Measurements from ENCODE around the gene ROBO1.

ROBO1 gene

DNA sequence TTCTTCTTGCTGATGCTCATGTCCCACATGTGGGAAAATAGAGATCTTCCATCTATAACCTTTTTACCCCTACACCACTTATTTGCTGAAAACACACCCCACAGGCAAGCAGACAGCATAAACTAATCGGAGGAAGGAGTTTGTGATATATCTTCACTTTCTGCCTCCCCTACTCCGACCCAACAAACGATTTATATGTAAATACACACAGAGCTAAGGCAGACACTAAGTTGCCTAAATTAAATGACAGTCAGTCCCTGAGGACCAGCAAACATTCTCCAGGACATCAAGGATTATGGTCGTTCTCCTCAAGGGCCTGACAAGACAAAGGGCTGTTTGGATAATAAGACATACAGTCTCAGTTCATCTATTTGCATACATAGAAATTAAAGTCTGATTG is 552.5 kb downstream of the ROBO1 start:
- TF ChIP-seq, protein P1, sequence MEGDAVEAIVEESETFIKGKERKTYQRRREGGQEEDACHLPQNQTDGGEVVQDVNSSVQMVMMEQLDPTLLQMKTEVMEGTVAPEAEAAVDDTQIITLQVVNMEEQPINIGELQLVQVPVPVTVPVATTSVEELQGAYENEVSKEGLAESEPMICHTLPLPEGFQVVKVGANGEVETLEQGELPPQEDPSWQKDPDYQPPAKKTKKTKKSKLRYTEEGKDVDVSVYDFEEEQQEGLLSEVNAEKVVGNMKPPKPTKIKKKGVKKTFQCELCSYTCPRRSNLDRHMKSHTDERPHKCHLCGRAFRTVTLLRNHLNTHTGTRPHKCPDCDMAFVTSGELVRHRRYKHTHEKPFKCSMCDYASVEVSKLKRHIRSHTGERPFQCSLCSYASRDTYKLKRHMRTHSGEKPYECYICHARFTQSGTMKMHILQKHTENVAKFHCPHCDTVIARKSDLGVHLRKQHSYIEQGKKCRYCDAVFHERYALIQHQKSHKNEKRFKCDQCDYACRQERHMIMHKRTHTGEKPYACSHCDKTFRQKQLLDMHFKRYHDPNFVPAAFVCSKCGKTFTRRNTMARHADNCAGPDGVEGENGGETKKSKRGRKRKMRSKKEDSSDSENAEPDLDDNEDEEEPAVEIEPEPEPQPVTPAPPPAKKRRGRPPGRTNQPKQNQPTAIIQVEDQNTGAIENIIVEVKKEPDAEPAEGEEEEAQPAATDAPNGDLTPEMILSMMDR (IDR thresholded peaks at IDR 0.05), result no peak
- no peaks in the 10 kb centered on the region for H3K9me3 Mint-ChIP-seq
- H3K36me3 Mint-ChIP-seq (ENCODE audit: low read depth), result no peaks in the 10 kb centered on the region
- H3K4me3 Mint-ChIP-seq, result no peak overlapping the region
- H3K4me1 Mint-ChIP-seq, result peaks cover 18% of the 10 kb centered on the region
- no peak overlapping the region for H3K27ac Mint-ChIP-seq
- DNase-seq, result no peak
- no peaks in the 10 kb centered on the region for H3K27me3 Mint-ChIP-seq (ENCODE audit: low read depth, poor library complexity)

DNA sequence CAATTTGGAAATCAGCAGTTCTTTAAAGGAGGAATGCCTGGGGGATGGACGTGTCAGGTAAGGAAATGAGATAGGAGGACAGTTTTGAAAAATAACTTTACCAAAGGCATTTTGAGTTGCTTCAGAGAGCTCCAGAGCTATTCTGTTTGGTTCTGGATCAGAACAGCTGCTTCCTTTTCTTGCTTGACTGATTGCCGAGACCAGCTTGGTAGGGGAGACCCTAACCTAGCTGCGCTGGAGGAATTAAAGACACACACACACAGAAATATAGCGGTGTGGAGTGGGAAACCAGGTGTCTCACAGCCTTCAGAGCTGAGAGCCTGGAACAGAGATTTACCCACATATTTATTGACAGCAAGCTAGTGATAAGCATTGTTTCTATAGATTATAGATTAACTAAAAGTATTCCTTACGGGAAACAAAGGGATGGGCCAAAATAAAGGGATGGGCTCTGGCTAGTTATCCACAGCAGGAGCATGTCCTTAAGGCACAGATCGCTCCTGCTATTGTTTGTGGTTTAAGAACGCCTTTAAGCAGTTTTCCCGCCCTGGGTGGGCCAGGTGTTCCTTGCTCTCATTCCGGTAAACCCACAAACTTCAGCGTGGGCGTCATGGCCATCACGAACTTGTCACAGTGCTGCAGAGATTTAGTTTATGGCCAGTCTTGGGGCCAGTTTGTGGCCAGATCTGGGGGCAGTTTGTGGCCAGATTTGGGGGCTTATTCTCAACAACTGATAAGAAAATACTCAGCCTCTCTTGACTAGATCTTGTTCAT is 556.0 kb downstream of the ROBO1 start:
- Mint-ChIP-seq H3K27me3 (ENCODE audit: low read depth, poor library complexity) (no peaks in the 10 kb centered on the region), H3K4me3 (no peak overlapping the region), H3K9me3 (peaks cover 12% of the 10 kb centered on the region), H3K27ac (peak overlapping the region; percentile 97), H3K4me1 (peaks cover 18% of the 10 kb centered on the region), H3K36me3 (ENCODE audit: low read depth) (peaks cover 6% of the 10 kb centered on the region)
- peak; percentile 3 for DNase-seq
- TF ChIP-seq, protein P1 (IDR thresholded peaks at IDR 0.05), result no peak

DNA sequence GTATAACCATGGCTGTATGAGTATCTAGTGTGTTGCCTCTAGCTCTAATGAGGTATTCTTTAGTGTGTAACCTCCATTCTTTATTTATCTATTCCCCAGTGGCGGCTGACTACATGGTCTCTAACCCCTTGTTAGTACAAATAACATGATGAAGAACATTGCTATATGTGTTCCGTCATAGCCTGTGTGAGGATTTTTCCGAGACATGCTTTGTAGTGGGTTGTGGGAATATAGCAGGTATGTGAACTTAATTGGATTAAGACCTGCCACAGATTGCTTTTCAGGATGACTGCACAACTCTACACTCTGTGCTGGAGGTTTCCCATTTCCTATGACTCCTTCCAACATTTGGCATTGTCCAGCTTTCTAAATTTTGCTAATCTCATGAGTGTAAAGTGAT is 563.4 kb downstream of the ROBO1 start:
- no peak for DNase-seq
- no peaks in the 10 kb centered on the region for H3K36me3 Mint-ChIP-seq (ENCODE audit: low read depth)
- H3K4me3 Mint-ChIP-seq, result no peak overlapping the region
- peaks cover 5% of the 10 kb centered on the region for H3K9me3 Mint-ChIP-seq
- TF ChIP-seq, protein P1 (IDR thresholded peaks at IDR 0.05), result no peak
- no peaks in the 10 kb centered on the region for H3K27me3 Mint-ChIP-seq (ENCODE audit: low read depth, poor library complexity)
- H3K4me1 Mint-ChIP-seq, result peaks cover 23% of the 10 kb centered on the region
- no peak overlapping the region for H3K27ac Mint-ChIP-seq

DNA sequence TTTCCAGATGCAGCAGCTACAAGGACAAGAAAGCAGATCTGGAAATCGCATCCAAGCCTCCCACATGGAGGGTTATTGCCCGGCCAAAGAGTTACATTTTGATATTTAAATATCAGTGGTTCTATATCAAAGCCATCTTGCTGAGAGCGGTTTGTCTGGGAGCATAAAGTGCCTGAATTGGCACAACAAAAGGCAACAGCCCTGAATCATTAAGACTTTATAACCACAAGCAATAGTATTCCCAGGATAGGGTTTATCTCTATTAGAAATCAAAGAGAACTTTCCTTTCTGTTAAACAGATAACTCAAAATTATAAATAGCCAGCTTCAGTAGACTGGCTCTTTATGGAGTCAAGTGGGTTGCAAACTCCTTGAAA is 564.7 kb downstream of the ROBO1 start:
- Mint-ChIP-seq H3K27me3 (ENCODE audit: low read depth, poor library complexity) (no peaks in the 10 kb centered on the region), H3K4me1 (peaks cover 23% of the 10 kb centered on the region), H3K4me3 (peak overlapping the region; percentile 13), H3K36me3 (ENCODE audit: low read depth) (no peaks in the 10 kb centered on the region), H3K27ac (peak overlapping the region; percentile 37), H3K9me3 (peaks cover 7% of the 10 kb centered on the region)
- DNase-seq, result no peak
- TF ChIP-seq, protein P1 (IDR thresholded peaks at IDR 0.05), result no peak

DNA sequence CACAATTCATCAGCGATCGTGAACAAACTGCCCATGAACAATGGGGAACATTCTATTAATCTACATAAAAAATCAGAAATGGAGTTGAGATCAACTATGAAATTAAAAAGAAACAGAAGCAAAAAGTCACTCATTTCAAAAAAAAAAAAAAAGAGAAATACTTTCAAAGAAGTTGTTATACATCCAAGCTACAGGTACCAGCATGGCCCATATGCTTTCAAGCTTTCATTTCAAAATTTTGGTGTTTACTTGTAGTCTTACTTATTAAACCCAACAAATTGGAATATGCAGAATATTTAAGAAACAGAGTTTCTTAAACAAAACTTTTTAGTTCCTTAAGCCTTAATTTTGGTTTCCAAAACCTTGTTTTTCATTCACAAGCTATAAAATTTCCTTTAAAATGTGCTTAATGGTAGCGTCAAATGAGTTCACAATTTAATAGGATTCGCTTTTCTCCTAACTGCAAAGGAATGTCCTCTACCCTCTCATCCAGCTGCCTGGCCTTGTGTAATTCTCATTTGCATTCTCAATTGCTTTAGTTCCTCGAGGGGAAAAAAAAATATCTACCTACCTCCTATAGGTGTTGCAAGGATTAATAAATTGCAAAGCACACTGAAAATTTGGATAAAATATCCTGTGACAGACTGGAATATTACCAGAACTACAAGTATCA is 565.2 kb downstream of the ROBO1 start:
- DNase-seq, result no peak
- Mint-ChIP-seq H3K4me1 (peaks cover 23% of the 10 kb centered on the region), H3K27ac (peak overlapping the region; percentile 37), H3K36me3 (ENCODE audit: low read depth) (no peaks in the 10 kb centered on the region), H3K27me3 (ENCODE audit: low read depth, poor library complexity) (no peaks in the 10 kb centered on the region), H3K4me3 (peak overlapping the region; percentile 13), H3K9me3 (peaks cover 12% of the 10 kb centered on the region)
- TF ChIP-seq, protein P1 (IDR thresholded peaks at IDR 0.05), result no peak
